Stimulated activated naive CD8-positive, alpha-beta T cell treated with anti-CD3 and anti-CD28 coated beads, Interleukin-15, Interleukin-2, amounts not matched to agents 100 ng/mL and 50 ng/mL, for 24 hours (primary cell): ENCODE results near the gene MKRN2.
"Not testable (repeated sequence)": the region's sequence is repeated elsewhere in the genome, so short reads cannot be mapped to it uniquely, and the experiment has no call there.

Source experiments
- H3K27ac Mint-ChIP-seq: one replicate; pipeline ENCODE4 v1.8.0; 2021; ENCODE audit warnings: mild to moderate bottlenecking, mixed read lengths
- H3K27me3 Mint-ChIP-seq: one replicate; pipeline ENCODE4 v1.8.0; 2021; ENCODE audit warnings: mixed read lengths
- H3K36me3 Mint-ChIP-seq: one replicate; pipeline ENCODE4 v1.8.0; 2021; ENCODE audit warnings: low read depth, mixed read lengths
- H3K4me1 Mint-ChIP-seq: one replicate; pipeline ENCODE4 v1.8.0; 2021; ENCODE audit warnings: low read depth, mixed read lengths
- H3K4me3 Mint-ChIP-seq: one replicate; pipeline ENCODE4 v1.8.0; 2021; ENCODE audit warnings: mild to moderate bottlenecking, mixed read lengths
- H3K9me3 Mint-ChIP-seq: one replicate; pipeline ENCODE4 v1.8.0; 2021; ENCODE audit warnings: mixed read lengths

The MKRN2 gene

DNA sequence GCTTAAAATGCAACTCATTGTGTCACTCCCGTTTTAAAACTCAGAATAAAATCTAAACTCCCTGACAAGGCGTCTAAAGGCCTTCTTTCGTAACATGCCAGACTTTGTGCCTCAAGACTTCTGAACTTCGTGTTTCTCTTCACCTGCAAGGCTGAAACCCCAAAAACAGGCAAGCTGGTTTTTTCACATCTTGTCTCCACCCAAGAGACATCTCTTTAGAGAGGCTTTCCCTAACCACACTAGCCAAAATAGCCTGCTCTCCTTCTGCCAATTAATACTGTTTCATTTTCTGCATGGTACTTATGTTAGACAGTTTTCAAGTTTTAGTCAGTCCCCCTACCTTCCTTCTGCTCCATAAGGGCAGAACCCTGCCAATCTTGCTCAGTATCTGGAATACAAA lies 65.4 kb downstream of the MKRN2 start:
- no peak overlapping the region for H3K4me3 Mint-ChIP-seq
- H3K27me3 Mint-ChIP-seq = no peaks in the 10 kb centered on the region
- H3K9me3 Mint-ChIP-seq = no peaks in the 10 kb centered on the region
- peaks cover 9% of the 10 kb centered on the region for H3K36me3 Mint-ChIP-seq
- no peak overlapping the region for H3K27ac Mint-ChIP-seq
- H3K4me1 Mint-ChIP-seq = peaks cover 50% of the 10 kb centered on the region

DNA sequence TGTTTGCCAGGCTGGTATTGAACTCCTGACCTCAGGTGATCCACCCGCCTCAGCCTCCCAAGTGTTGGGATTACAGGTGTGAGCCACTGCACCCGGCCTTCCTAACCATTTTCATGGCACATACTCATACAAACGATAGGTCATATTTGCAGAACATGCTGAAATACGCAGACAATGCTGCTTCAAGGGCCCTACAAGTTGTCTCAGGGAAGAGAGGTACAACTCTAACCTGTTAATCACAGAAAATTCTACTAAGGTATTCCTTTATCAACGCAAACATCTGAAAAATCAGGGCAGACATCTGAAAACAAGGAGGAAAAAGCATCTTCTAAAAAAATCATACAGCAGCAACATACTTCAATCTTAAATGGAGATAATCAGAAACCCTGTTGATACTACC lies 67.2 kb downstream of the MKRN2 start:
- H3K27me3 Mint-ChIP-seq = no peaks in the 10 kb centered on the region
- H3K36me3 Mint-ChIP-seq = no peaks in the 10 kb centered on the region
- H3K9me3 Mint-ChIP-seq = no peaks in the 10 kb centered on the region
- H3K27ac Mint-ChIP-seq = peak overlapping the region; percentile 3
- H3K4me1 Mint-ChIP-seq = peaks cover 59% of the 10 kb centered on the region
- H3K4me3 Mint-ChIP-seq = no peak overlapping the region

- peak overlapping the region; percentile 79 for H3K27ac Mint-ChIP-seq
- H3K27me3 Mint-ChIP-seq, H3K9me3 Mint-ChIP-seq, H3K4me3 Mint-ChIP-seq, H3K36me3 Mint-ChIP-seq: not testable (repeated sequence)
- peaks cover 59% of the 10 kb centered on the region for H3K4me1 Mint-ChIP-seq
These were observed 68.1 kb downstream of the MKRN2 start for GRCh38 chr3:12624964-12625363.

DNA sequence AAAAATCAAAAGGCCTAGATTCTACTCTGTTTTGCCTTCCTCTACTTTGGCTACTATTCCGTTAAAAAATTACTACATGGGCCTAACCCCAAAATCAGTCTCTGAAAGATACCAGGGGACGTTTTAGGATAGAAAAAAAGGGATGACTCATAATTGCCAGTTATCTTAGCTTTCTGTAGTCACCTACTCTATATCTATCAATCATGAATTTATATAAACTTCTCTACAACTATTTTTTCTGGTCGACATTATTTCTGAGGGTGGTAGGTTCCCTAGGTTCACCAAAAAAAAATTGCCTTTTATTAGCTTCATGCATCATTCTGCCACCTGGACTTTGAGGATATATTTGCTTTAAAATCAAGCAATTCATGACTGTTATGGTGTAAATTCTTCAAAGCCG lies 70.5 kb downstream of the MKRN2 start:
- peaks cover 64% of the 10 kb centered on the region for H3K4me1 Mint-ChIP-seq
- H3K36me3 Mint-ChIP-seq = peaks cover 2% of the 10 kb centered on the region
- no peak overlapping the region for H3K27ac Mint-ChIP-seq
- H3K4me3 Mint-ChIP-seq = peak overlapping the region; percentile 40
- no peaks in the 10 kb centered on the region for H3K9me3 Mint-ChIP-seq
- H3K27me3 Mint-ChIP-seq = no peaks in the 10 kb centered on the region

DNA sequence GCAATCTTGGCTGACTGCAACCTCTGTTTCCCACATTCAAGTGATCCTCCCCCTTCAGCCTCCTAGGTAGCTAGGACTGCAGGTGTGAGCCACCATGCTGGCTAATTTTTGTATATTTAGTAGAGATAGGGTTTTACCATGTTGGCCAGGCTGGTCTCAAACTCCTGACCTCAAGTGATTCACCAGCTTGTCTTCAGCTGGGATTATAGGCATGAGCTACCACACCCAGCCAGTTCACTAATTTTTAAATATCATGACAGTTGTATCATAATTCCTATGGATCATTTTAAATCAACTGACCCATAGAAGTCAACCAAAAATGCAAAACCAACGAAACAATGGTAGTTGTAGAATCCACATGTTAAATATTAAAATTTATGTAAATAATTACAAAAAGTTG lies 71.9 kb downstream of the MKRN2 start:
- H3K9me3 Mint-ChIP-seq = no peaks in the 10 kb centered on the region
- peaks cover 13% of the 10 kb centered on the region for H3K36me3 Mint-ChIP-seq
- no peaks in the 10 kb centered on the region for H3K27me3 Mint-ChIP-seq
- no peak overlapping the region for H3K4me3 Mint-ChIP-seq
- H3K27ac Mint-ChIP-seq = no peak overlapping the region
- H3K4me1 Mint-ChIP-seq = peaks cover 74% of the 10 kb centered on the region

DNA sequence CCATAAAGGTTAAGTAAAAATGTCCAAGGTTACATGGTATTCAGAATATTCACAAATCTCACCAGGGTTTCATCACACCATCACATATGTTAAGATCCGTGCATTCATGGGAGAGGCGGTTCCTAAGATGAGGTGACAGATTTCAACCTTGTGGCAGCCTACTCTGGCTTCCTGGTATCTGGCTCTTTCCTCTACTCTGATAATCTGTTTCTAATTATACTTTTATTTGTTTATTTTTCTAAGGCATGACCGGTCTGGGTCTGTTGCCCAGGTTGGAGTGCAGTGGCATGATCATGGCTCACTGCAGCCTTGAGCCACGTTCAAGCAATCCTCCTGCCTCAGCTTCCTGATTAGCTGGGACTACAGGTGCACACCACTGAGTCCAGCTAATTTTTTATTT lies 72.7 kb downstream of the MKRN2 start:
- Mint-ChIP-seq H3K4me3 (no peak overlapping the region), H3K27ac (no peak overlapping the region), H3K9me3 (no peaks in the 10 kb centered on the region), H3K27me3 (no peaks in the 10 kb centered on the region), H3K36me3 (peaks cover 20% of the 10 kb centered on the region), H3K4me1 (peaks cover 69% of the 10 kb centered on the region)

DNA sequence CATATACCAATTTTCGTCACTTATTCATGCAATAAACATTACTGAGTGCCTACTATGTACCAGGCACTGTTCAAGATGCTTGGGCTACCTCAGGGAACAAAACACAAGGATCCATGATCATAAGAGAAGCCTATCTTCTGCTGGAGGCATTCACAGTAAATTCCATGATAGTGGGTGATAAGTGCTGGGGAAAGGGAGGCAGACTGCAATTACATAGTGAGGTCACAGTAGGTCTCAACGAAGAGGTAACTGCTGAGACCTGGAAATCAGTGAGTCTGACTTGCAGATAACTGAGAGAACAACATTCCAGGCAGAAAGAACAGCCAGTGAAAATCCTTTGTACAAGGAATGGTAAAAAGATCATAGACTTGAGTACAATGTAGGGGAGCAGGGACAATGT lies 73.4 kb downstream of the MKRN2 start:
- H3K4me1 Mint-ChIP-seq = peaks cover 65% of the 10 kb centered on the region
- peaks cover 21% of the 10 kb centered on the region for H3K36me3 Mint-ChIP-seq
- H3K27ac Mint-ChIP-seq = peak overlapping the region; percentile 40
- H3K4me3 Mint-ChIP-seq = no peak overlapping the region
- no peaks in the 10 kb centered on the region for H3K27me3 Mint-ChIP-seq
- H3K9me3 Mint-ChIP-seq = no peaks in the 10 kb centered on the region

DNA sequence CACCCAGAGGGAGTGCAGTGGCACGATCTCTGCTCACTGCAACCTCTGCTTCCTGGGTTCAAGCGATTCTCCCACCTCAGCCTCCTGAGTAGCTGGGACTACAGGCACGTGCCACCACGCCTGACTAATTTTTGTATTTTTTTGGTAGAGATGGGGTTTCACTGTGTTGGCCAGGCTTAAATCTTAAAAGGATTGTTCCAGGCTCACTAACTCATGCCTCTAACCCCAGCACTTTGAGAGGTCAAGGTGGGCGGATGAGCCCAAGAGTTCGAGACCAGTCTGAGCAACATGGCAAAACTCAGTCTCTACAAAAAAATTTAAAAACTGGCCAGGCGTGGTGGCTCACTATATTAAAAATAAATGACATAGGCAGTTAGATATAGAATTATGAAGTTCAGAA lies 74.0 kb downstream of the MKRN2 start:
- H3K27me3 Mint-ChIP-seq, H3K27ac Mint-ChIP-seq: not testable (repeated sequence)
- H3K4me1 Mint-ChIP-seq = peaks cover 59% of the 10 kb centered on the region

GRCh38 chr3:12632523-12632922 lies 75.6 kb downstream of the MKRN2 start:
- Mint-ChIP-seq H3K4me1 (peaks cover 54% of the 10 kb centered on the region), H3K27ac (peak overlapping the region; percentile 29), H3K27me3 (no peaks in the 10 kb centered on the region), H3K9me3 (no peaks in the 10 kb centered on the region), H3K4me3 (no peak overlapping the region), H3K36me3 (peaks cover 23% of the 10 kb centered on the region)

More for the DNA sequence above, 74.0 kb downstream of the MKRN2 start:
- H3K36me3 Mint-ChIP-seq = peaks cover 21% of the 10 kb centered on the region
- H3K9me3 Mint-ChIP-seq, H3K4me3 Mint-ChIP-seq: not testable (repeated sequence)

DNA sequence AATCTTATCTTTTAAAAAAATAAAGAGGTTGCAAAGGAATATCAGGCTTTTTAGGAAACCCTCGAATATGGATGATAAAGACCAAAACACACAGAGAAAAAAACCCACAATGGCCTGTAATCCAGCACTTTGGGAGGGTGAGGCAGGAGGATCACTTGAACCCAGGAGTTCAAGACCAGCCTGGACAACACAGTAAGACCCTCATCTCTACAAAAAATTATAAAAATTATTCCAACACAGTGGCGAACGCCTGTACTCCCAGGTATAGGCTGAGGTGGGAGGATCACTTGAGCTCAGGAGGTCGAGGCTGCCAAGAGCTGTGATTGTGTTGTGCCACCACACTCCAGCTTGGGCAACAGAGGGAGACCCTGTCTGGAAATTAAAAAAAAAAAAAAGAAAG lies 76.2 kb downstream of the MKRN2 start:
- H3K4me3 Mint-ChIP-seq = no peak overlapping the region
- H3K9me3 Mint-ChIP-seq = no peaks in the 10 kb centered on the region
- peaks cover 29% of the 10 kb centered on the region for H3K36me3 Mint-ChIP-seq
- H3K27me3 Mint-ChIP-seq = no peaks in the 10 kb centered on the region
- H3K4me1 Mint-ChIP-seq = peaks cover 52% of the 10 kb centered on the region
- H3K27ac Mint-ChIP-seq = no peak overlapping the region
